Measurements from ENCODE around the gene CCNJL. TPM values are rescaled to one million over a fixed set of nuclear protein-coding genes. Genes with fewer than 3 reads are reported as not detected.

The CCNJL gene
- total RNA-seq, 4 donors from 2014 or later: 0.44 to 1.5 (median 0.63) TPM; not detected in 1

DNA sequence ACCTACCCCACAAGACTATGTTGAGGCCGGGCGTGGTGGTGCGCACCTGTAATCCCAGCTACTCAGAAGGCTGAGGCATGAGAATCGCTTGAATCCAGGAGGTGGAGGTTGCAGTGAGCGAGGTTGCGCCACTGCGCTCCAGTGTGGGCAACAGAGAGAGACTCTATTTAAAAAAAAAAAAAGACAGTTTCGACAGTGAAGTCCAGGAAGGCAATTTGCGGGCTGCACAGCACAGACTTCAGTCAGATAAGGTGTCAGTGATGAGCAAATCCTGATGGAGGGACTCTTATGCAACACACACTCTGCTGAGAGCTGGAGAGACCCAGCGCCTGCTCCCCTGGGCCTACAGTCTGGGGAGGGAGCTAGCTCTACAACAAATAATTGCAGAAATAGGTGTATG, 14.2 kb downstream of the CCNJL start:
- no peak for DNase-seq (ENCODE audit: low spot score in 2 of 2)
- no peaks in the 10 kb centered on the region for H3K27me3 ChIP-seq
- H3K4me1 ChIP-seq: no peaks in the 10 kb centered on the region
- no peak overlapping the region for H3K4me3 ChIP-seq
- H3K36me3 ChIP-seq: no peaks in the 10 kb centered on the region
- H3K9me3 ChIP-seq: no peaks in the 10 kb centered on the region
- TF ChIP-seq POLR2A (IDR thresholded peaks at IDR 0.05) (no peak), EP300 (IDR thresholded peaks at IDR 0.05) (no peak)
- TF ChIP-seq, protein P1, sequence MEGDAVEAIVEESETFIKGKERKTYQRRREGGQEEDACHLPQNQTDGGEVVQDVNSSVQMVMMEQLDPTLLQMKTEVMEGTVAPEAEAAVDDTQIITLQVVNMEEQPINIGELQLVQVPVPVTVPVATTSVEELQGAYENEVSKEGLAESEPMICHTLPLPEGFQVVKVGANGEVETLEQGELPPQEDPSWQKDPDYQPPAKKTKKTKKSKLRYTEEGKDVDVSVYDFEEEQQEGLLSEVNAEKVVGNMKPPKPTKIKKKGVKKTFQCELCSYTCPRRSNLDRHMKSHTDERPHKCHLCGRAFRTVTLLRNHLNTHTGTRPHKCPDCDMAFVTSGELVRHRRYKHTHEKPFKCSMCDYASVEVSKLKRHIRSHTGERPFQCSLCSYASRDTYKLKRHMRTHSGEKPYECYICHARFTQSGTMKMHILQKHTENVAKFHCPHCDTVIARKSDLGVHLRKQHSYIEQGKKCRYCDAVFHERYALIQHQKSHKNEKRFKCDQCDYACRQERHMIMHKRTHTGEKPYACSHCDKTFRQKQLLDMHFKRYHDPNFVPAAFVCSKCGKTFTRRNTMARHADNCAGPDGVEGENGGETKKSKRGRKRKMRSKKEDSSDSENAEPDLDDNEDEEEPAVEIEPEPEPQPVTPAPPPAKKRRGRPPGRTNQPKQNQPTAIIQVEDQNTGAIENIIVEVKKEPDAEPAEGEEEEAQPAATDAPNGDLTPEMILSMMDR (IDR thresholded peaks at IDR 0.05): no peak
- WGBS, 2 donors: 95 to 99% methylated on average over 10 of the region's 10 CpGs
- no peak overlapping the region for H3K27ac ChIP-seq

- Histone ChIP-seq H3K4me1 (no peaks in the 10 kb centered on the region), H3K27me3 (no peaks in the 10 kb centered on the region), H3K4me3 (no peak overlapping the region), H3K36me3 (no peaks in the 10 kb centered on the region), H3K27ac (no peak overlapping the region), H3K9me3 (no peaks in the 10 kb centered on the region)
- TF ChIP-seq, protein P1 (IDR thresholded peaks at IDR 0.05): no peak
- no peak for TF ChIP-seq EP300 (IDR thresholded peaks at IDR 0.05)
- no peak for TF ChIP-seq POLR2A (IDR thresholded peaks at IDR 0.05)
- DNase-seq (ENCODE audit: low spot score in 2 of 2): no peak
- 85 to 89% methylated on average over 5 of the region's 5 CpGs for WGBS, 2 donors
Measured at GRCh38 chr5:160297776-160298175, 14.6 kb downstream of the CCNJL start.

DNA sequence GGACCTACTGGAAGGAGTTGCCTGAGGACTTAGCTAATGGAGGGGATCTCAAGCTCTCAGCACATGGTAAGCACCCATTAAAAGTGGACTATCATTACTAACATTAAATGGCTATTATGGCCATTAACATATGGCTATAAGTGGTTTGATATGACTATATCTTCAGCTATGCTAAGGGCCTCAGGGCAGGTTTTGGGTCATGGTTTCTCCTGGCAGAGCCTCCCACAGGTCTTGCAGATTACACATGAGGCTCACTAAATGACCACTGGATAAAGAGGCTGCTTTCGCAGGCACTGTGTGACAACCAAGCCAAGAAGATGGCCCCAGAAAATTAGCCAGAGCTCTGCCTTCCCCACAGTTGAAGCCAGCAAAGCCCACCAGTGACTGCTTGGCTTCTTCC, 15.4 kb downstream of the CCNJL start:
- H3K27me3 ChIP-seq: no peaks in the 10 kb centered on the region
- WGBS, 2 donors: 100% methylated on average over 1 of the region's 1 CpG
- no peak overlapping the region for H3K27ac ChIP-seq
- no peak overlapping the region for H3K4me3 ChIP-seq
- H3K4me1 ChIP-seq: no peaks in the 10 kb centered on the region
- no peak for DNase-seq (ENCODE audit: low spot score in 2 of 2)
- no peaks in the 10 kb centered on the region for H3K36me3 ChIP-seq
- H3K9me3 ChIP-seq: no peaks in the 10 kb centered on the region
- TF ChIP-seq EP300 (IDR thresholded peaks at IDR 0.05) (no peak), POLR2A (IDR thresholded peaks at IDR 0.05) (no peak)
- TF ChIP-seq, protein P1 (IDR thresholded peaks at IDR 0.05): no peak

DNA sequence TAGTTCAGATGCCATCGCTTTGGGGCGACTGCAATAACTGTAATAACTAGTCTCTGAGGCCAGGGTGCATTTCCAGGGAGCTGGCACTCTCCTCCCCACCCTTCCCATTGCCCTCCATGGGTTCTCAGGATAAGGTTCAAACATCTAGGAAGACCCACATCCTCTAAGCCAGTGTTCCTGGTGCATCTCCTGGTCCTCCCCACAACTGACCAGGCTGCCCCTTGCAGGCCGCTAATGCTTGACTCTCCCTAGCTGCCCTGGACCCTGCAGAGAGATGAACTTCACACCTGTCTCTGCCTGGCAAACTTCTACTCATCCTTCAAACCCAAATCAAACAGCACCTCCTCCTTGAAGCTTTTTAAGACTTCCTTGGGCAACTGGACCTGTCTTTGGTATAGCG, 15.9 kb downstream of the CCNJL start:
- H3K27ac ChIP-seq: no peak overlapping the region
- DNase-seq (ENCODE audit: low spot score in 2 of 2): no peak
- H3K27me3 ChIP-seq: no peaks in the 10 kb centered on the region
- WGBS, 2 donors: 96 to 97% methylated on average over 4 of the region's 4 CpGs
- H3K36me3 ChIP-seq: no peaks in the 10 kb centered on the region
- H3K9me3 ChIP-seq: no peaks in the 10 kb centered on the region
- no peak for TF ChIP-seq EP300 (IDR thresholded peaks at IDR 0.05)
- no peak for TF ChIP-seq POLR2A (IDR thresholded peaks at IDR 0.05)
- TF ChIP-seq, protein P1 (IDR thresholded peaks at IDR 0.05): no peak
- H3K4me1 ChIP-seq: no peaks in the 10 kb centered on the region
- no peak overlapping the region for H3K4me3 ChIP-seq

DNA sequence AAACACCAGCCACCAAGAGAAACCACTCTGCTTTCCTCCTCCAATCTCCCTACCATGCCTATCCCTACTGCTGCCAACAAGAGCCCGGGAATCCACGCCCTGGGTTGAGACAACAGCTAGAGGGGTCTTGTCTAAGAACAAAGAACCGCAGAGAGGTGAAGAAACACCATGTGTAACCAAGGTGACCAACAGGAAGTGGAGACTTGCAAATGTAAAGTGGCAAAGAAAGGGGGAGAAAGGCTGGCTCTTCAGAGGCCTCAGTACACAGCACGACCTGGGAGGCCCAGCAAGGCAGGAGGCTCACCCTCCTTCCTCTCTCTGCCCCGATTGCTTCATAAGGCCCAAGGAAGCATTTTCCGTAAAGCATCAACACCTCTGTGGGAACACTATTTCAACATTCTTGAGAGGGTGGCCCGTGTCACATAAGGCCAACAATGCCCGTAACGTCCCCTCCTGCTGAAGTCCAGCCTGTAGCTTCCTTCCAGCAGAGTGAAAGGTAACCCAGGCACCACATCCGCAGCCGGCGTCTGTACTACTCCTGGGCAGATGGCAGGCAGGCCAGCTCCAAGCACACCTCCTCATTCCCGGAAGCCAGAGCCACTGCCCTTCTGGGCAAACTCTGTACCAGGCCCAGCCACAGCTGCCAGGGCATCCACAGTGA, 18.3 kb downstream of the CCNJL start:
- Histone ChIP-seq H3K4me1 (no peaks in the 10 kb centered on the region), H3K9me3 (no peaks in the 10 kb centered on the region), H3K27me3 (no peaks in the 10 kb centered on the region), H3K27ac (no peak overlapping the region), H3K4me3 (no peak overlapping the region), H3K36me3 (no peaks in the 10 kb centered on the region)
- WGBS, 2 donors: 71 to 74% methylated on average over 13 of the region's 13 CpGs
- no peak for DNase-seq (ENCODE audit: low spot score in 2 of 2)
- TF ChIP-seq EP300 (IDR thresholded peaks at IDR 0.05): no peak
- TF ChIP-seq, protein P1 (IDR thresholded peaks at IDR 0.05): no peak
